H1 (cell line): ENCODE measurements around the gene ANKRD60. TPM values are rescaled to one million over a fixed set of nuclear protein-coding genes. Genes with fewer than 3 reads are reported as not detected.

Source experiments
- CTCF ChIA-PET: fragments of 300-600 bp; sonication (Branson Sonifier 250); formaldehyde crosslinking; loops from one replicate; lab custom pipeline; 2021; ENCODE audit not compliant: partially characterized antibody; lab: Charles Lee
- POLR2A ChIA-PET: fragments of 300-600 bp; sonication (Branson Sonifier 250); formaldehyde crosslinking; loops from one replicate; lab custom pipeline; 2021; ENCODE audit warnings: inconsistent platforms; ENCODE audit not compliant: partially characterized antibody; lab: Charles Lee
- DNase-seq, 2 experiments: peaks; one replicate each; pipeline versions ENCODE4 v3.0.0 to v3.0.0-alpha.2; 2010 to 2022; ENCODE audit warnings: low spot score in 2 of 2, low read depth in 1 of 2, mixed read lengths in 1 of 2
- FAIRE-seq: peaks from 2 replicates; lab custom pipeline; 2011; peaks lifted over from hg19 to GRCh38; lab: Jason Lieb, UNC
- H2AFZ ChIP-seq: 2 replicates; pipeline ENCODE4 v1.8.1; 2012; ENCODE audit warnings: low read length, inconsistent platforms
- H2AK5ac ChIP-seq: 2 replicates; pipeline ENCODE4 v1.6.1; 2013; ENCODE audit warnings: low read depth, low read length
- H2BK120ac ChIP-seq: replicated peaks from 2 replicates; pipeline ENCODE3; 2013; ENCODE audit warnings: low read depth, low read length, inconsistent platforms
- H2BK12ac ChIP-seq: 2 replicates; pipeline ENCODE4 v1.6.1; 2013; ENCODE audit warnings: low read depth, low read length
- H2BK15ac ChIP-seq: 2 replicates; pipeline ENCODE4 v1.6.1; 2013; ENCODE audit warnings: low read length
- H2BK20ac ChIP-seq: 2 replicates; pipeline ENCODE4 v1.6.1; 2013; ENCODE audit warnings: low read length
- H2BK5ac ChIP-seq: 2 replicates; pipeline ENCODE4 v1.6.1; 2013; ENCODE audit warnings: low read depth, low read length
- H3K14ac ChIP-seq: 2 replicates; pipeline ENCODE4 v1.6.1; 2013; ENCODE audit warnings: inconsistent platforms; ENCODE audit not compliant: insufficient read length
- H3K18ac ChIP-seq: 2 replicates; pipeline ENCODE4 v1.6.1; 2013; ENCODE audit warnings: low read length; ENCODE audit errors: extremely low read depth
- H3K23ac ChIP-seq: 2 replicates; pipeline ENCODE4 v1.6.1; 2013; ENCODE audit warnings: inconsistent platforms; ENCODE audit not compliant: insufficient read length
- H3K23me2 ChIP-seq: 2 replicates; pipeline ENCODE4 v1.6.1; 2013; ENCODE audit warnings: low read depth, low read length
- H3K27ac ChIP-seq: 2 replicates; pipeline ENCODE4 v1.6.1; 2011; ENCODE audit warnings: low read depth, low read length, inconsistent platforms
- H3K27me3 ChIP-seq, 4 experiments: replicated peaks in 1 of 4; 1 replicate in 1 of 4; 2 replicates in 3 of 4; pipeline versions ENCODE4 v1.6.1 to v1.8.1; 2011 to 2013; ENCODE audit warnings: low read length in 3 of 4, mild to moderate bottlenecking in 3 of 4, inconsistent platforms in 2 of 4, mixed read lengths in 2 of 4, moderate library complexity in 1 of 4; ENCODE audit not compliant: control insufficient read depth in 3 of 4, insufficient read depth in 3 of 4; ENCODE audit errors: extremely low read depth in 1 of 4
- H3K36me3 ChIP-seq, 4 experiments: 2 replicates each; pipeline versions ENCODE4 v1.6.1 to v1.8.1; 2011 to 2013; ENCODE audit warnings: mild to moderate bottlenecking in 4 of 4, low read length in 3 of 4, moderate library complexity in 2 of 4, control low read depth in 1 of 4, inconsistent platforms in 1 of 4; ENCODE audit not compliant: insufficient read depth in 4 of 4, control insufficient read depth in 2 of 4
- H3K4ac ChIP-seq: replicated peaks from 2 replicates; pipeline ENCODE3; 2013; ENCODE audit warnings: low read length, low read depth, mixed read lengths, inconsistent platforms; ENCODE audit not compliant: insufficient read length
- H3K4me1 ChIP-seq, 4 experiments: replicated peaks in 1 of 4; 1 replicate in 1 of 4; 2 replicates in 3 of 4; pipeline versions ENCODE4 v1.6.1 to v1.8.1; 2011 to 2013; ENCODE audit warnings: low read length in 3 of 4, inconsistent platforms in 2 of 4, mixed read lengths in 1 of 4; ENCODE audit not compliant: insufficient read depth in 4 of 4, control insufficient read depth in 3 of 4
- H3K4me2 ChIP-seq, 2 experiments: 2 replicates each; pipeline versions ENCODE4 v1.6.1 to v1.8.1; 2011 to 2013; ENCODE audit warnings: low read depth in 2 of 2, low read length in 2 of 2, control low read depth in 1 of 2, inconsistent platforms in 1 of 2, mild to moderate bottlenecking in 1 of 2; ENCODE audit not compliant: insufficient read depth in 1 of 2
- H3K4me3 ChIP-seq, 4 experiments: fragments of 200-600, 300-600 bp in 1 of 4; sonication (generic), shearing (Covaris generic), sonication (Bioruptor Twin) in 1 of 4; 2 replicates each; pipeline versions ENCODE4 v1.5.1 to v1.8.1; 2011 to 2016; ENCODE audit warnings: low read length in 4 of 4, low read depth in 3 of 4, control low read depth in 2 of 4, inconsistent platforms in 2 of 4, mild to moderate bottlenecking in 2 of 4, mixed read lengths in 1 of 4, moderate library complexity in 1 of 4; ENCODE audit not compliant: insufficient read depth in 2 of 4; ENCODE audit errors: extremely low read depth in 1 of 4
- H3K56ac ChIP-seq: replicated peaks from 2 replicates; pipeline ENCODE3; 2013; ENCODE audit warnings: low read depth, mild to moderate bottlenecking, mixed read lengths, low read length, inconsistent platforms; ENCODE audit not compliant: insufficient read length
- H3K79me1 ChIP-seq: 2 replicates; pipeline ENCODE4 v1.6.1; 2013; ENCODE audit warnings: low read depth, low read length, control low read depth
- H3K79me2 ChIP-seq, 2 experiments: 2 replicates each; pipeline versions ENCODE4 v1.6.1 to v1.8.1; 2012 to 2013; ENCODE audit warnings: low read length in 2 of 2, mild to moderate bottlenecking in 2 of 2, inconsistent platforms in 1 of 2; ENCODE audit not compliant: insufficient read depth in 2 of 2, control insufficient read depth in 1 of 2
- H3K9ac ChIP-seq, 4 experiments: replicated peaks in 1 of 4; 1 replicate in 1 of 4; 2 replicates in 3 of 4; pipeline versions ENCODE4 v1.6.1 to v1.8.1; 2011 to 2013; ENCODE audit warnings: low read depth in 3 of 4, low read length in 3 of 4, control low read depth in 2 of 4, mild to moderate bottlenecking in 2 of 4, moderate library complexity in 2 of 4, inconsistent platforms in 1 of 4; ENCODE audit errors: extremely low read depth in 1 of 4
- H3K9me3 ChIP-seq, 2 experiments: 2 replicates each; pipeline versions ENCODE4 v1.6.1 to v1.8.1; 2012 to 2013; ENCODE audit warnings: mild to moderate bottlenecking in 2 of 2, moderate library complexity in 2 of 2, control low read depth in 1 of 2, inconsistent platforms in 1 of 2, low read depth in 1 of 2, low read length in 1 of 2, mixed read lengths in 1 of 2; ENCODE audit not compliant: insufficient read depth in 2 of 2
- H4K20me1 ChIP-seq, 2 experiments: replicated peaks in 1 of 2; 2 replicates each; pipeline versions ENCODE3 to v1.8.1; 2011 to 2013; ENCODE audit warnings: inconsistent platforms in 2 of 2, low read length in 2 of 2, mild to moderate bottlenecking in 1 of 2; ENCODE audit not compliant: insufficient read depth in 2 of 2, control insufficient read depth in 1 of 2
- H4K5ac ChIP-seq: 2 replicates; pipeline ENCODE4 v1.6.1; 2013; ENCODE audit warnings: low read length, low read depth, mixed read lengths, inconsistent platforms; ENCODE audit not compliant: insufficient read length
- H4K8ac ChIP-seq: 2 replicates; pipeline ENCODE4 v1.8.0; 2013; ENCODE audit warnings: mild to moderate bottlenecking, moderate library complexity, low read length, inconsistent platforms; ENCODE audit not compliant: insufficient read depth; ENCODE audit errors: extremely low read depth
- H4K91ac ChIP-seq: replicated peaks from 2 replicates; pipeline ENCODE3; 2013; ENCODE audit warnings: low read length, mixed read lengths, inconsistent platforms; ENCODE audit not compliant: insufficient read length
- BCL11A ChIP-seq, 2 experiments: IDR thresholded peaks; one replicate each; pipeline ENCODE4 v1.6.1; 2011; ENCODE audit warnings: low read depth in 2 of 2, low read length in 2 of 2, mild to moderate bottlenecking in 2 of 2
- CBX5 ChIP-seq: fragments of 300-800, 300-1000 bp; sonication (generic); IDR thresholded peaks from 2 replicates; pipeline ENCODE4 v1.7.1; 2016; ENCODE audit warnings: antibody characterized with exemption, low read length, low read depth
- CHD2 ChIP-seq: IDR thresholded peaks from 2 replicates; pipeline ENCODE4 v1.6.1; 2012; ENCODE audit warnings: low read length, improper control_type of control experiment
- FOSL1 ChIP-seq: IDR thresholded peaks from 2 replicates; pipeline ENCODE4 v1.6.1; 2011; ENCODE audit warnings: mild to moderate bottlenecking, low read depth, low read length, moderate library complexity; ENCODE audit not compliant: insufficient read depth
- MAFK ChIP-seq: IDR thresholded peaks from 2 replicates; pipeline ENCODE4 v1.6.1; 2012; ENCODE audit warnings: low read depth, mild to moderate bottlenecking, improper control_type of control experiment, low read length
- SIX5 ChIP-seq: IDR thresholded peaks from 2 replicates; pipeline ENCODE4 v1.6.1; 2011; ENCODE audit warnings: mild to moderate bottlenecking, low read depth, low read length
- SUZ12 ChIP-seq: fragments of 200-600 bp; sonication (generic); IDR thresholded peaks from 2 replicates; pipeline ENCODE4 v1.6.1; 2012; ENCODE audit warnings: mild to moderate bottlenecking, inconsistent platforms, low read length, moderate library complexity, mixed read lengths
- TBP ChIP-seq: IDR thresholded peaks from 2 replicates; pipeline ENCODE4 v1.6.1; 2011; ENCODE audit warnings: low read depth, low read length, improper control_type of control experiment
- TEAD4 ChIP-seq: IDR thresholded peaks from 2 replicates; pipeline ENCODE4 v1.6.1; 2012; ENCODE audit warnings: low read depth, low read length, inconsistent platforms, mixed read lengths
- WGBS, 2 experiments: shearing (Covaris generic) in 1 of 2; methylation state at CpG; one replicate each; pipeline versions ENCODE4 v1.1.6 to v1.1.7; 2013 to 2015; ENCODE audit warnings: low lambda C conversion rate in 2 of 2, mixed read lengths in 2 of 2, inconsistent platforms in 1 of 2, low coverage in 1 of 2, missing lambda C conversion rate in 1 of 2; ENCODE audit not compliant: insufficient replicate concordance in 2 of 2, insufficient coverage in 1 of 2, insufficient read length in 1 of 2; ENCODE audit errors: extremely low coverage in 1 of 2, missing lambda C conversion rate in 1 of 2; 5-methylcytosine and 5-hydroxymethylcytosine counted together
- polyA plus RNA-seq, 7 experiments: library from polyadenylated mRNA; depleted of rRNA in 3 of 7; stranded (reverse) in 5 of 7; unstranded in 2 of 7; fragments of >200 nt in 5 of 7; fragments of 200-250 nt in 2 of 7; gene quantifications; 1 replicate in 5 of 7; 2 replicates in 1 of 7; 4 replicates in 1 of 7; pipeline versions ENCODE4 v1.2.1 to v1.2.3, GENCODE V29; 2011 to 2013; ENCODE audit warnings: missing spikeins in 2 of 7, mixed read lengths in 2 of 7
- total RNA-seq: library from RNA; stranded (reverse); fragmentation: NEBNext Ultra II Directional; extraction: Animal tissue kit (Norgen Biotek cat#: 25700); gene quantifications from 2 replicates; pipeline ENCODE4 v1.2.1, GENCODE V29; 2021

Gene ANKRD60
- total and polyA plus RNA-seq, 2 of the 8 experiments (the other 6 are each of a cell fraction or from before 2014, with no cell fraction given) = not detected

GRCh38 chr20:58213121-58213520 lies 15.3 kb downstream of the ANKRD60 start:
- H3K14ac ChIP-seq = no peak overlapping the region
- H3K27me3 ChIP-seq = no peaks in the 10 kb centered on the region; a peak in 4 of 7 replicates
- whole genome bisulfite sequencing, 2 experiments = 91% methylated on average over 8 of the region's 8 CpGs; no CpG with 5 or more reads in 1 of the 2 experiments
- POLR2A ChIA-PET = no interaction called here
- no peak overlapping the region for H2BK120ac ChIP-seq
- H3K4me2 ChIP-seq = no peak overlapping the region
- H3K36me3 ChIP-seq = no peaks in the 10 kb centered on the region
- no peak overlapping the region for H2BK15ac ChIP-seq
- H3K9me3 ChIP-seq = no peaks in the 10 kb centered on the region
- DNase-seq (no peak), FAIRE-seq (no peak)
- no peaks in the 10 kb centered on the region for H4K20me1 ChIP-seq
- TF ChIP-seq SUZ12 (no peak), TBP (no peak), CBX5 (no peak), FOSL1 (no peak), MAFK (no peak), BCL11A (IDR thresholded peaks at IDR 0.05; ENCODE audit: low read depth in 2 of 2, low read length in 2 of 2) (no peak), TEAD4 (no peak), CHD2 (no peak), SIX5 (no peak)
- H3K27ac ChIP-seq = no peak overlapping the region
- no peaks in the 10 kb centered on the region for H3K23me2 ChIP-seq
- no peak overlapping the region for H3K4me3 ChIP-seq
- no peak overlapping the region for H3K9ac ChIP-seq
- H3K4ac ChIP-seq = no peak overlapping the region
- no peak overlapping the region for H2BK5ac ChIP-seq
- no peak overlapping the region for H3K18ac ChIP-seq
- H4K8ac ChIP-seq = no peak overlapping the region
- H2AFZ ChIP-seq = no peak overlapping the region
- H3K4me1 ChIP-seq = no peaks in the 10 kb centered on the region
- no peak overlapping the region for H2BK12ac ChIP-seq
- no peak overlapping the region for H4K5ac ChIP-seq
- no peaks in the 10 kb centered on the region for H3K79me2 ChIP-seq
- no peak overlapping the region for H2BK20ac ChIP-seq
- no peak overlapping the region for H3K56ac ChIP-seq
- H3K23ac ChIP-seq = no peak overlapping the region
- no peak overlapping the region for H2AK5ac ChIP-seq
- H3K79me1 ChIP-seq = no peaks in the 10 kb centered on the region
- H4K91ac ChIP-seq = no peak overlapping the region
- CTCF ChIA-PET = interaction anchor here (0.6 to 7.9 kb wide), 5 partner anchors 12 to 1026 kb away, joined by 3 to 130 read pairs (median 8); no protein-coding TSS in a partner anchor
